HG03565 (cell line): ENCODE measurements around the gene TXLNG.

Experiments used
- ATAC-seq: cut with Tn5 transposase; IDR thresholded peaks from one replicate; pipeline ENCODE4 v1.9.1; 2021; ENCODE audit warnings: mild to moderate bottlenecking, moderate library complexity; ENCODE audit not compliant: unreplicated experiment

The TXLNG gene

GRCh38 chrX:16870862-16871815 lies 84.9 kb downstream of the TXLNG start:
- no peak for ATAC-seq

- no peak for ATAC-seq
Observed at GRCh38 chrX:16873106-16873505, 86.8 kb downstream of the TXLNG start.

GRCh38 chrX:16874458-16875095 lies 88.3 kb downstream of the TXLNG start:
- ATAC-seq = no peak

DNA sequence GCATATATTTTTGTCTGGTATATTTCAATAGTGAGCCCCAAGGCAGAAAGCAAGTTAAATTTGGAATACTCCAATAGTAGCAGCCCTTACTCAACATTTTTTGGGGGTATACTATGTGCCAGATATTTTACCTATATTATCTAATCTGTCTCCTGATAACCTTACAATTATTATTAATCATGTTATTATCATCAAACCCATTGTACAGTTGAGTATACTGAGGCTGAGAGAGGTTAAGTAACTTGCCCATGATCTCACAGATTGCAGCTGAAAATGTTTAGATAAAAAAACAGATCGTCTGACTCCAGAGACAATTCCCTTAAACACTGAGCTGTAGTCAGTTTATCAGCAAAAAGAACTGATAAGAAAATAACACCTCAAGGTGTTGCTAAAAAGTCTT lies 90.4 kb downstream of the TXLNG start:
- ATAC-seq = no peak

GRCh38 chrX:16882169-16882568 lies 95.9 kb downstream of the TXLNG start:
- no peak for ATAC-seq

- ATAC-seq = no peak
Observed at GRCh38 chrX:16882702-16883486, 96.6 kb downstream of the TXLNG start.

- ATAC-seq = no peak
Observed at GRCh38 chrX:16883487-16883804, 97.2 kb downstream of the TXLNG start.

- no peak for ATAC-seq
Observed at GRCh38 chrX:16885628-16886027, 99.4 kb downstream of the TXLNG start.

- no peak for ATAC-seq
Observed at GRCh38 chrX:16892504-16893362, 106.5 kb downstream of the TXLNG start.
